Measurements from ENCODE around the gene RBMS3.

The RBMS3 gene

DNA sequence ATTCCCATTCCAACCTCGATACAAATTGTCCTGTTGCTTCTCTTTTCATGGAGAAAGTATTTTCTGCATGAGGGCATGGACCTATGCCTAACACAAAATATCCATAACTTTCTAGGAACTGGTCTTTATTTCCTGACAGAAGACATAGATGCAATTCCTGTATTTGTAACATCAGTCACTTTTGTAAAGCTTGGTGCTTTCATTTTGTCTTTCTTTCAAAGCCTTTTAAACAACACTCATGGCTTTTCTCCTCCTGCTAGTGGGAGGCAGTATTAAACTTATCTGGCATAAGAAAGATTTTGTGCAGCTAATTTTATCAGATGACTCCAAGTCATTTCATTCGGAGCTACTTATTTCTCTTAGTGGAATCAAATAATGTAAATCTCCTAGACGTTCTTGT is 616.0 kb downstream of the RBMS3 start:
- DNase-seq (ENCODE audit: low read depth) = no peak

DNA sequence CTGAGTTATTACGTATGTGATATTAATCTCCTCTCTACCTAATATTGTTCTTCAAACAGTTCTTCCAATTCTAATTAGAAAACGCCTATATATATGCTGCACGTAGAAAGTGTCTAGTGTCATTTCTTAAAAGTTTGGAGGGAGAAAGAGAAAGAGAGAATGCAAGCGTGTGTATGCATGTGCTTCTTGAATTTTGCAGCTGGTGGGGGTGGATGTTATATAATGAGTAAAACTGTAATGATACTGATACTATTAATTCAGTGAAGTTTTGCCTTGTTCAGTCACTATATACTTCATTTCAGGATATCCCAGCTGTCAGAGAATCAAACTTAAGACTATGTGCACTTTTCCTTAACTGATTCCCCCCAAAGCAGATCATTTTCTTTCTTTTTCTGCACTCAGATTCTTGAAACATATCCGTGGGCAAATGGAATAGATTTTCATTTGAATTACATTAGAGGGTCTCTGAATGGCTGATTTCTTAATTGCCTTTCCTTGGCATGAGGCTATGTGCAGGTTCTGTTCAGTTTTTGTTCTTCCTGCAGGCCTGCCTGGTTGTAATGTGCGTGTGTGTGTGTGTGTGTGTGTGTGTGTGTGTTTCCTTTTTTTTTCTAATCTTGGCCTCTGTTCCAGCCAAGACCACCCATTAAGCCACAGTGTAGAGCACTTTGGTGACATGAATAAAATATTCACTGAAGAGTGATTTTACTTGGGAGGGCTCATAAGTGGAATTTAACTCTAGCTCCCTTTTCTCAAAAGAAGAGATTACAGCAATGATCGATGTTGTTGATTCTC is 617.5 kb downstream of the RBMS3 start:
- DNase-seq (ENCODE audit: low read depth) = no peak

DNA sequence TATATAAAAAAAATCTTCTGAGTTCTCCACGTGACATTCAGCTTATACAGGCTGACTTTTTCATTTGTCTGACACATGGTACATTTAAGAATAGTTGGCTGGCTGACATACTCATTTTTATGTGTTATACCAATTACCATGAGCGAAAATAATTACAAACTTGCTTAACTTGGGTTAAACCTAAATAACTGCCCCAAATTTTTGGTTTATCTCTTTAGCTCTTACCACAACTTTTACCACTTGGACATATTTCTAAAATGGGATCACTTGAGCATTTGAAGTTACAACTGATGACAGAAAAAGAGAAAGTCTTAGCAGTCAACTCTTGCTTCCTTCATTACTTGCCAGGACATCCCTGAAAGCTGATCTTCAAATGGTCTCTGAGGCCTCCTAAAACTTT is 618.1 kb downstream of the RBMS3 start:
- DNase-seq (ENCODE audit: low read depth) = no peak

DNA sequence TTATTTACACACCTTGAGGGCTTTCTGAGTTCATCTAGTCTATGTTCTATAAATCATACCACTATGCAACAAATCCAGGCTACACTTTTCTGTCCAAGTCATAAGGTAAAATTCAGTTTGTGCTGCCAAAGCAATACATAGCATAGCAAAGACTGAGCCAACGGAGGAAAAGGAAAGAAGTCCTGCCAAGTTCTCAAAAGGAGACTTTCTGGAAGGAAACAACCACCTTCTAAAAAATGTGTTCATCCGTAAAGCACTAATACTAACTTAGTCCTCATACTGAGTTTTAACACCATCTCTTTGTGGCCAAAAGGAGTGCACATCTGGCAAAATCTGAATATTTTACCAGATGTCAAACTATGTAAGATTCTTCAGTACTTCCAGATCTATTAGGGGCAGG is 620.2 kb downstream of the RBMS3 start:
- no peak for DNase-seq (ENCODE audit: low read depth)

DNA sequence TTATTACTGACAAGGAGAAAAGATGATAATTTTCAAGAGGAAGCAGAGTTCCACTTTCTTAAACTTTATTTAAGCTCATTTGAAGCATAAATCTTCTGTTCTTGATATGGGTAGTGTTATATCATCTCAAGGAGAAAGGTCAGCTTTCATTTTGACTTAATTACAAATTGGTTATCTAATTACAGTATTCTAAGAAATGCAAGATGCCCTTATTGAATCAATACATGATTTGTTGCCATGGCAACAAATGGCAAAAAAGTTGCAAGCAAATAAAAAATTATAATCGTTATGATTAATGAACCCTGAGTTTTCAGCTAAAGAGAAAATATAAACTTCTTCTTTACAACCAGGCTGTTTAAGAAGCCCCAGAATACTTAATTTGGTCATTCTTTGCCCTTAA is 622.7 kb downstream of the RBMS3 start:
- DNase-seq (ENCODE audit: low read depth) = no peak

DNA sequence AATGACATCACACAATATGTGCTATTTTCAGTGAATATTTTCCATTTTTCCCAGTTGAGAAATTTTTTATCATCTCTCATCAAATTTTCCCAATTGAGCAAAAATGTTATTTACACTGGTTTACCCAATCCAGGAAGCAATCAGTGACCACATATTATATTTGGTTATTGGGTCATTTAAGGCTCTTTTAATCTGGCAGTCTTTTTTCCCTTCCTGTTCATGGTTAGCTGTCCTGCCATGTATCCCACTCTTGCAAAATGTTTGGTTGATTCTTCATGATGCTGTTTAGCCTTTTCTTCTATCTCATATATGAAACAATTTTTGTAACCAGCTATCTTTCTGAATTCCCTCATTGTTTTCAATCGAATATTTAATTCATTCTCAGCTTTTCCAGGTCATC is 626.0 kb downstream of the RBMS3 start:
- no peak for DNase-seq (ENCODE audit: low read depth)

DNA sequence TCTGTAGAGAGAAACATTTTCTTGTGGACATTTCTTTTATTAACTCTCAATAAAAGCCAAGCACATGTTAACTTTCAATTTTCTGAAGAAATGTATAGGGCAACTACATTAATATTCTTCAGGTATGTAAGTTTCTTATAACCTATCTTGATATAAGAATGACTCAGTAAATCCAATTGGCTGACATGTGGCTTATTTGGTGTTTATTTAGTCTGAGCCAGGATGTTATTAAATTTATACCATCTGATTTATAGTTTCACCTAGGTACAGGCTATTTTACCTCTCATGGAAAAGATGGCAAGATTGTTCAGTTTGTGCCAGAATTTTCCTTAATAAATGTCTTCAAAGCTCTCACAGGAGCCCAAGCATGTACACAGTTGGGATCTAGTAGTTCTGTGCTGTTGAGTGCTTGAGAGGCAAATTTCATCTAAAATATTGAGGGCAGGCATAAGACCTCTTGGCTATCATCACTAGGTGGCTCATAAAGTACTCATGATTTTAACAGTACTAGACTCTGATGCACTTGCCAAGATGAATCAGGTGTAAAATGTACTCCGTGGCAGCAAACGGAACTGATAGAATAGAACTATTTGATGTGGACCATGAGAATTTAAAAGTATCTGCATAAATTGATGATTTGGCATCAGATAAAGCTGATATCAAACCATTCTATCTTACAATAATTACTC is 631.9 kb downstream of the RBMS3 start:
- DNase-seq (ENCODE audit: low read depth) = no peak

DNA sequence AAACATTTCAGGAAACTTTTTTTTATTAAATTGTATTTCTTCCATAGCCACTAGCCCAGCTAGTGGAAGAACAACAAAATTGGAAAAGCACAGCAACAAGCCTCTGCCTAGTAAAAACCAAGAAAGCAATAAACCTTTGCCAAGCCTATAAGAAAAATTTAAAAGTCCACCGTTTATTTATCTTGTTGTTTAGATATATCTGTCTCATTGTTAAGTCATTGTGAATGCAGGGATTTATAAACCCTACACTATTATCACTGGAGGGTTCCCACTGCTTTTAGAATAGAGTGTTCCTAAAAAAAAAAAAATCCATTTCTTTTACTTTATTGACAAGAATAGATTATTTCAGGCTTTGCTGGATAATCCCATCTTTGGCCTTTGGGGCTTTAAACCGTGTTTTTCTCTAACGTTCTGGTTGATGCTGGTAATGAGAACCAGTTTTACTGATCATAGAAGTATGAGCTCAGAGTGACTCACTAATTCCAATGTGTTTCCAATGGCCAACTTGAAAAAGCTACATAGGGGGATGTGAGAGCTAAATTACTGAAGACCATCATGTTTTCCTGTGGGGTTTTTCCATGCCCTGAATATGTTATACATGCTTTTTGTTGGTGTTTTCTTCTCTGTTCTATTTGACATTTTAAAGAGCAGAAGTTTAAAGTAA is 634.1 kb downstream of the RBMS3 start:
- DNase-seq (ENCODE audit: low read depth) = no peak

DNA sequence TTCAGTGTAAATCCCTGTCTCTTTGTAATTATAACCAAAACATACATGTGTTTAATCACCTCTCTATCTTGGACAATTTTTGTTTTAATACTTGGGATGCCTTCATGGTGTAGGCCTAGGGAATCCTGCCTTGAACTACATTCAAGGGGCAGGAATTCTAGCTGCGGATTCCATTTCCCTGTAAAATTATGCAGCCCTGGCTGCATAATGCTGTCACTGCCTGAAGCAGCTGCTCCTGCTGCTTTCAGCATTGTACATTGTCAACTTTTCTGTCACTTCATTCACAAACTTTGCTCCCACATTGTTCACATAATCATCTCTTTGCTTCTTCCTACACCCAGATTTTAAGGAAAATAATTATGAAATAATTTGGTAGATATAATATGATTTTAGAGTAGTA is 638.7 kb downstream of the RBMS3 start:
- DNase-seq (ENCODE audit: low read depth) = no peak

DNA sequence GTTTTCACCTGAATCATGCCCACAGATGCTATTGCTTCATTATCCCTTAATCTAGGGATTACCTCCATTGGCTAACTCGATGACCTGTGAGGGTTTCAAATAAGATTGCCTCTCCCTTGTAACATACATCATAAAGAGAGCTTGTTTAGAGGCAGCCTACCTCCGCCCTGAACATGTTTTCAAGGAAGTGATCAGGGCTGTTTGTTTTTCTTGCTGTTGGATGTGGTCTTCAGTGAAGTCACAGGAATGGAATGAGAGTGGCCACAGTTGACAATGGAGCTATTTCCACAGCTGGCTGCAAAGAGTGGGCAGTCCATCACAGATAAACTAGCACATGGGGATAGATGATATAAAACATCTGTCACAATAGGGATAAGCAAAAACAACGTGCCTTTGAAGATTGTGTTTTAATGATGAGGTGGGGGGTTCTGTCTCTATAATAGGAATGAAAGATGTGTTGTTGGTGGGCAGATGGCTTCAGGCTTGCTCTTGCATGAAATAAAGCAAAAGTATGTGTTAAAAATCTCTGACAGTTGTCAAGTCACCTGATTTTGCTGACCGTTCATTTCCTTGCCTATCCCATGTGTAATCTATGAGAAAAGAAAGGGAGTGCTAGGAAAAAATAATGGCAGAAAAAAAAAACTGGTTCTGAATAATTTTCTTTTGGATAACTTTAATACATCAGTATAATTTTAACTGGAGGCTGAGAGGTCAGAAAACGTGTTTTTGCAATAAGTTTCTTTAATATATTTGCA is 642.3 kb downstream of the RBMS3 start:
- peak; percentile 92 for DNase-seq (ENCODE audit: low read depth)

DNA sequence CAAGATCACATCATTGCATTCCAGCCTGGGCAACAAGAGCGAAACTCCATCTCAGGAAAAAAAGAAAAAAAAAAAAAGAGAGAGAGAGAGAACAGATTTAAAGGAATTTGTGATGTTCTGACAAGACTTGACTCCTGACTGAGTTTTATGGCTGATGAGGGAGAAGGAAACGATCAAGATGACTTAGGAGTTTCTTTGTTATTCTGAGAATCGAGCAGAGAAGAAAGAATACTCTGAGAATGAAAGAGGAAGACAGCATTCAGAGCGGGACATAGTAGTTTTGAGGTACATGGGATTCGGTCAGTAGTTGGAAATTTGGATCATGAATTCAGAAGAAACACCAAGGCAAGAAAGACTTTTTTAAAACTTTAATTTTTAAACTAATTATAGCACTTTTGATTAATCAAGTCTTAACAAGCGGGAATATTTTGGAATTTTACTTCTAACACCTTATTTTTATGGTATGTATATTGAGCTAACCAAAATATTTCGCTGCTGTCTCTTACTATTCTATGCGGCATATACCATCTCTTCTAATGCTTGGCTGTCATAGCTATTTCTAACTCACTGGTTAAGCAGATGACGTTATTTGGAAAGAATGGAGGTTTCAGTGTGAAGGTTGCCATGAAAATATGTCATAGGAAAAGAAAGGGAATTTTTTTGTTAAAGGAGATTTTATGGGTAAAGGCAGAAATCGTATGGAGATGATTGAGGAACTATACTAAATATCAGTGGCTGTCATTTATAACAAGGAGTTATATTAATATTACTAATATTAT is 644.1 kb downstream of the RBMS3 start:
- DNase-seq (ENCODE audit: low read depth) = no peak

DNA sequence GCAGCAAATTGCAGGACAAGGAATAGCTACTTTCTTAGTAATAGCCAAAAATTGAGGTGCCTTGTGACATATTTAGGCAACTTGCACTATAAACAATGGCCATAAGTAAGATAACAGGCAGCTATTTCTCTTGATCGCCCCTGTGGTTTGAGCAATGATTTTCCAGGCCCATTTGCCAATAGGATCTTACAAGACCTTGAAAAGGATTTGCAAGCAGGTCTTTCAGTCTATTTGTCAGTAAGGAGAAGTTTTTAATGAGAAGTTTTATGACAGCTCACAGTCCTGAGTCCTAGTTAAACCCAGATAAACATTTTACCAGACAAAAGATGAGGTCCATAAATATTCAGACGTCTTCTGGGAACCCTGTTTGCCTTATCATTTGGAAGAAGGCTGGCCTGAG is 645.5 kb downstream of the RBMS3 start:
- DNase-seq (ENCODE audit: low read depth) = no peak

DNA sequence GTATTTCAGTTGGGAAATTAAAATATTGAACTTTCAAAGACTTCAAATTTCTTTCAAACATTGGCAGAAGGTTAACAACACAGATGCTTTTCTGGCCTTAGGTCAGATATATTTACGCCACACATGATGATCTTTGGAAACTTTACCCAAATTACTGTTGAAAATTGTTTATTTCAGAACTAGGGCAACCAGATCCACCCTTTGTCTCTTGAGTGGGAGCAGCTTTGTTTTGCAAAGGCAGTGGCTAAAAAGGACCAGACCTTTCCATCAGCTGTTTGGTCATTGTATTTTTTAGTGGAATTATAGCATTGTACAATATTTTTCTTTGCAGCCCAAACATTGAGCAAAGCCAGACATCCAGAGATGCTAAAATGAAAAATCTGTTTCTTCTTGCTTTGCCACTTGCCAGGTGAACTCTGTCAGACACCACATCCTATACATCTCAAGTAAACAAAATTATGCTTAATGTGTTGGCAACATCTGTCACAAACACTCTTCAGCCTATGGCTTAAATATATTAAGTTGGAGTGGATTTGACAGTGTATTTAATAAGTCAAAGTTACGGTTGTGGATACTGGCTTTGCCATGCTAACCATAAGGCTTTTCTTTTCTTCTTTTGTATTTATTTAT is 651.9 kb downstream of the RBMS3 start:
- DNase-seq (ENCODE audit: low read depth) = no peak

DNA sequence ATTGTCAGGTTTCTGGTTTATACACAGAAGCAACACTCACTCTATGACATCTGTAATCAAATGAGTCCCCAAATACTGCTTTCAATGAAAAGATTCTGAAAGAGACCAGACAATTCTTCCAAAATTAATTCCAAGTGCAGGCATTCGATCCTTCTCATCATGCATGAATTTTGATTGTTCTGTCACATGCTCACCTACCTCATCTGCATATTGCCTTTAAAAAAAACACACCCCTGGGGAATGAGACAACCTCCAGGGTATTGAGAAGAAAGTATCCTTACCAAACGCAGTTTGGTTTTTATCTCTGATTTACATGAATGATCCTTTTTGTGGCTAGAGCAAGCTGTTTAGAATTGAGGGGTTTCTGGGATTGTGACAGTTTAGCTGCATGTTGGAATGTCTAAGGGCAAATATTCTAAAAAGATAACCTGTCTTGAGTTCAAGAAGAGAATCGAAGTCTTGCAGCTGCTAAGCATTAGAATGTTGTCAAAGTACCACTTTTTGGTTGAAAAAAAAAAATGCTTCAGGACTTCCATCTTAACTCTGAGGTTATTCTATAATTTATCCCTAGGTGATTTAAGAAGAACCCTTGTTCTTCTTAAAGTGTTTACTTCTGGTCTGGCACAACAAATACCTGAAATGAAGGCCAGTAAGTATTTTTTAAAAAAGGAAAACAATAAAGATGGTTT is 653.1 kb downstream of the RBMS3 start:
- DNase-seq (ENCODE audit: low read depth) = no peak

DNA sequence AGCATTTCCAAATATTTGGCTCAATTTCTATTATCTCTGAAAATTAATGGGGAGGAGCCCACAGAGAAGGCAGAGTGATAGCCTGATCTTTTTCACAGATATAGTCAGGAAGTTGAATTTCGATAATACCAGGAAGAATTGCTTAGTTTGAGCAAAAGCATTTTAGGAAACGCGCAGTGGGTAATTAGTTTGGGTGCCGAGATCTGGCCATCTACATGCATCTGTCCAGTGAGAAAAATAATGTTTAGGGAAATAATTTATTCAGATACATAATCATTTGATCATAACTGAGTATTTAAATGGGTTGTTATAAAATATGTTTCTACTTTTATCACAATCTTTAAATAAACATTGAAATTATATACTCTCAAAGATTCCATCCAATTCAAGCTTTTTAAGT is 653.9 kb downstream of the RBMS3 start:
- DNase-seq (ENCODE audit: low read depth) = no peak

DNA sequence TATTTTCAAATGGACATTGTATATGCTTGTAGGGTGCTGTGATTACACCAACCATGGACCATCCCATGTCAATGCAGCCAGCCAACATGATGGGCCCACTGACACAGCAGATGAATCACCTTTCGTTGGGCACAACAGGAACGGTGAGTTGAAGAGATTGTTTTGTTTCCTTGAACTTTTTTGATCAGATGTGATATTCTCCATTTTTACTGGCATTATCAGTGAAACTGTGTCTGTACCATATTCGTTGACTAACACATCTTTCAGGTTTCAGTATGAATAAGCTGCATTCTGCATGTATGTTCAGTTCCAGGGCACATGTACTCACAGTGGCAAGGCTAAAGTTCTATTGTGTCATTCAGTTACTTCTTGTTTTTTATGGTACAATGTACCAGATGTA is 655.2 kb downstream of the RBMS3 start:
- no peak for DNase-seq (ENCODE audit: low read depth)

DNA sequence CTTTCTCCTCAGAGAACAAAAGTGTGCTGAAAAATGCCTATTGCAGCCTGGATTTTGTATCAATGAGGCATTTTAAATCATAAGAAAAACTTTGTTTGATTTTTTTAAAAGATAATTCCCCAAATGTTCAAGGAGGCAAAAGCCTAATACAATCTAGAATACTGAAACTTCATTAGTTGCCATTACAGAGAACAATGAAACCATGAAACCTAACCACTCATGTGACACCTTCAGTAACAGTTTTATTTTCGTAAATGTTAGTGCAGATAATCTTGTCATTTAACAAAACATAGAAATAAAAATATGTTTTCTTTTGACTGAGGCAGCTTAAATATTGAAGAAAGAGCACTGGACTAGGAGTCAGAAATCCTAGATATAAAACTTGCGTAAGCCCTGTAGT is 655.9 kb downstream of the RBMS3 start:
- DNase-seq (ENCODE audit: low read depth) = no peak

DNA sequence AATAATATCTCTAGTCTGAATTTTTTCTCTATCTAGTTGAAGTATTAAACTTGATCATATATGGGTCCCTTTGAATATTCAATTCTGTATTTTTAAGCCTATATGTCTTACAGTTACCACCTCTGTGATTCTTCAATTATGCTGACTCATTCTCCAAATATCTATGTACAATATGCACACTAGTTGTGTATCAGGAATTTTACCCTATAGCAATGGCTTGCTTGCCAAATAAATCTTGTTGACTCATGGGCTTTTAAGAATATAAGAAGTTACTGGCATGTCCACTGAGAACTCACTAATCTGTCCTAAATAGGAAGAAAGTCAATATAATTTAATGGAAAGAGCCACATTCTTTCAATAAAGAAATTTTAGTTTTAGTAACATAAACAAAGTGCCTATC is 656.3 kb downstream of the RBMS3 start:
- DNase-seq (ENCODE audit: low read depth) = no peak

DNA sequence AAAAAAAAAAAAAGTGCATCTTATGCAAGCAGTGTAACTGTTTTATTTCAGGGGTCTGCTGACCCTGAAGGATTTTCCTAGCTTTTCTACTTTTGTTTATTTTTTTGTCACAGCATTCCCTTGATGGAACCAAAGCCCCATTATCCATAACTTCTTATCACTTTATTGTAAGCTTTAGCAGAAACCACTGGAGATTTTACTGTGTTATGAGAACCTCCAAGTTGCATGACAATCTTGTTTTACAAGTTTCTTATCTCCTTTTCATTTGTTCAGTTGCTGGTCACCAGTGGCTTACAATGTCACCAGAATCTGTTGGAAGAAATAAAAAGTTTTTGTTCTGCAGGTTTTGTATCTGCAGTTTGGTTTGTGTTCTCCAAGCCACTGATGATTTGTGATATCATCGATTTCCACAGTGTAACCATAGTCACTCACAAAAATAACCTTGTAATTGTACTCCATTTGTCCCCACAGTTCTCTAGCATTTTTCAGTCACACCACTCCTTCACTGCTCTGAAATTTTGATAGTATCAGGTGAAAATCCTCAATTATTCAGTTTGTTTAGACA is 660.0 kb downstream of the RBMS3 start:
- no peak for DNase-seq (ENCODE audit: low read depth)

DNA sequence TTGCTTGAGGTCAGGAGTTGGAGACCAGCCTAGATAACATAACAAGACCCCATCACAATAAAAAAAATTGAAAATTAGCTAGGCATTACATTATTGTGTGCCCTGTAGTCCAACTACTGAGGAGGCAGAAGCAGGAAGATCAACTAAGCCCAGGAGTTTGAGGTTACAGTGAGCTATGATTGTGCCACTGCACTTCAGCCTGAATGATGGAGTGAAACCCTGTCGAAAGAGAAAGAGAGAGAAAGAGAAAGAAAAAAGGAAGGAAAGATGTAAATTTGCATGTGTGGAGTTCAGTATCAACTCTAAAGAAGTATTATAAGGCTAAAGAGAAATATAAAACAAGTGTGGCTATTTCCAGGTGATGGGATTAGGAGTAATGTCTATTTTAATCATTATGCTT is 661.4 kb downstream of the RBMS3 start:
- DNase-seq (ENCODE audit: low read depth) = no peak
